Stomach (tissue), 4 donors: ENCODE results near the gene CNTN4.

ENCODE experiments used
- CTCF ChIP-seq, 7 experiments: fragments of 450-650 bp in 4 of 7; fragments of 200-600 bp in 3 of 7; sonication (generic) in 3 of 7; IDR thresholded peaks; one replicate each; pipeline ENCODE4 v1.5.1; 2016 to 2019; ENCODE audit warnings: antibody characterized with exemption in 7 of 7, control low read depth in 2 of 7, mild to moderate bottlenecking in 1 of 7
- EP300 ChIP-seq: sonication (generic); formaldehyde crosslinking; IDR thresholded peaks from one replicate; pipeline ENCODE4 v1.6.1; 2017; ENCODE audit warnings: antibody characterized with exemption
- POLR2A ChIP-seq, 4 donors: fragments of 450-650 bp; IDR thresholded peaks; one replicate each; pipeline ENCODE4 v1.6.1; 2016; ENCODE audit warnings: antibody characterized with exemption in 4 of 4, control low read depth in 2 of 4, mild to moderate bottlenecking in 1 of 4, moderate library complexity in 1 of 4

- TF ChIP-seq CTCF (IDR thresholded peaks at IDR 0.05) (no peak), EP300 (no peak), POLR2A (IDR thresholded peaks at IDR 0.05) (no peak)
These were observed 32.1 kb downstream of the CNTN4 start for GRCh38 chr3:2130726-2131125.
